Central memory CD4-positive, alpha-beta T cell (primary cell): ENCODE data around the gene MDN1.
"Not testable (repeated sequence)": the region's sequence is repeated elsewhere in the genome, so short reads cannot be mapped to it uniquely, and the experiment has no call there.

Experiments
- DNase-seq: peaks from one replicate; pipeline ENCODE4 v3.0.0; 2022
- total RNA-seq, 3 experiments: gene quantifications; one replicate each; lab custom pipeline; 2026; lab: John Stamatoyannopoulos, UW

Gene MDN1, protein sequence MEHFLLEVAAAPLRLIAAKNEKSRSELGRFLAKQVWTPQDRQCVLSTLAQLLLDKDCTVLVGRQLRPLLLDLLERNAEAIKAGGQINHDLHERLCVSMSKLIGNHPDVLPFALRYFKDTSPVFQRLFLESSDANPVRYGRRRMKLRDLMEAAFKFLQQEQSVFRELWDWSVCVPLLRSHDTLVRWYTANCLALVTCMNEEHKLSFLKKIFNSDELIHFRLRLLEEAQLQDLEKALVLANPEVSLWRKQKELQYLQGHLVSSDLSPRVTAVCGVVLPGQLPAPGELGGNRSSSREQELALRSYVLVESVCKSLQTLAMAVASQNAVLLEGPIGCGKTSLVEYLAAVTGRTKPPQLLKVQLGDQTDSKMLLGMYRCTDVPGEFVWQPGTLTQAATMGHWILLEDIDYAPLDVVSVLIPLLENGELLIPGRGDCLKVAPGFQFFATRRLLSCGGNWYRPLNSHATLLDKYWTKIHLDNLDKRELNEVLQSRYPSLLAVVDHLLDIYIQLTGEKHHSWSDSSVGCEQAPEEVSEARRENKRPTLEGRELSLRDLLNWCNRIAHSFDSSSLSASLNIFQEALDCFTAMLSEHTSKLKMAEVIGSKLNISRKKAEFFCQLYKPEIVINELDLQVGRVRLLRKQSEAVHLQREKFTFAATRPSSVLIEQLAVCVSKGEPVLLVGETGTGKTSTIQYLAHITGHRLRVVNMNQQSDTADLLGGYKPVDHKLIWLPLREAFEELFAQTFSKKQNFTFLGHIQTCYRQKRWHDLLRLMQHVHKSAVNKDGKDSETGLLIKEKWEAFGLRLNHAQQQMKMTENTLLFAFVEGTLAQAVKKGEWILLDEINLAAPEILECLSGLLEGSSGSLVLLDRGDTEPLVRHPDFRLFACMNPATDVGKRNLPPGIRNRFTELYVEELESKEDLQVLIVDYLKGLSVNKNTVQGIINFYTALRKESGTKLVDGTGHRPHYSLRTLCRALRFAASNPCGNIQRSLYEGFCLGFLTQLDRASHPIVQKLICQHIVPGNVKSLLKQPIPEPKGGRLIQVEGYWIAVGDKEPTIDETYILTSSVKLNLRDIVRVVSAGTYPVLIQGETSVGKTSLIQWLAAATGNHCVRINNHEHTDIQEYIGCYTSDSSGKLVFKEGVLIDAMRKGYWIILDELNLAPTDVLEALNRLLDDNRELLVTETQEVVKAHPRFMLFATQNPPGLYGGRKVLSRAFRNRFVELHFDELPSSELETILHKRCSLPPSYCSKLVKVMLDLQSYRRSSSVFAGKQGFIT (N-terminal part only)
- total RNA-seq: 402 to 425 (median 414) reads per million in 3 experiments

- peak; percentile 90 for DNase-seq
Observed at GRCh38 chr6:89819336-89820130, at the start of gene MDN1. Gene MDN1 (minus strand): TSS chr6:89819794. CDS start chr6:89819607, 187 bp downstream.

DNA sequence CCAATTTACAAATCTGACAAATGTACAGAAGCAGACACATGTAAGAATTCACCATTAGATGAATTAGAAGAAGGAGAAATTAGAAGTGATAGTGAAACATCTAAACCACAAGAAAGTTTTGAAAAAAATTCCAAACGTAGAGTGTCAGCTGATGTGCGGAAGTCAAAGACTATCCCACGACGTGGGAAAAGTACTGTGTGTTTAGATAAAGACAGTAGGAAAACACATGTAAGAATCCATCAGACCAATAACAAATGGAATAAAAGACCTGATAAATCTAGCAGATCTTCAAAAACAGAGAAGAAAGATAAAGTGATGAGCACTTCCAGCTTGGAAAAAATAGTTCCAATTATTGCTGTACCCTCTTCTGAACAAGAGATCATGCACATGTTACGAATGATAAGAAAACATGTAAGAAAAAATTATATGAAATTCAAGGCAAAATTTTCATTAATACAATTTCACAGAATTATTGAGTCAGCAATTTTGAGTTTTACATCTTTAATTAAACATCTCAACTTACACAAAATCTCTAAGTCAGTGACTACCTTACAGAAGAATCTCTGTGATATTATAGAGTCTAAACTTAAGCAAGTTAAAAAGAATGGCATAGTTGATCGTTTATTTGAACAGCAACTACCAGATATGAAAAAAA is 46.6 kb upstream of the MDN1 start:
- DNase-seq: no peak

DNA sequence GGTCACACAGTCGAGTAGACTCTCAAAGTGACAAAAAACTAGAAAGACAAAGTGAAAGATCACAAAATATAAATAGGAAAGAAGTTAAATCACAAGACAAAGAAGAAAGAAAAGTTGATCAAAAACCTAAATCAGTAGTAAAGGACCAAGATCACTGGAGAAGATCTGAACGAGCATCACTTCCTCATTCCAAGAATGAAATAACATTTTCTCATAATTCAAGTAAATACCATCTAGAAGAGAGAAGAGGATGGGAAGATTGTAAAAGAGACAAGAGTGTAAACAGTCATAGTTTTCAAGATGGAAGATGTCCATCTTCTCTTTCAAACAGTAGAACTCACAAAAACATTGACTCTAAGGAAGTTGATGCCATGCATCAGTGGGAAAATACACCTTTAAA is 43.1 kb upstream of the MDN1 start:
- no peak for DNase-seq

DNA sequence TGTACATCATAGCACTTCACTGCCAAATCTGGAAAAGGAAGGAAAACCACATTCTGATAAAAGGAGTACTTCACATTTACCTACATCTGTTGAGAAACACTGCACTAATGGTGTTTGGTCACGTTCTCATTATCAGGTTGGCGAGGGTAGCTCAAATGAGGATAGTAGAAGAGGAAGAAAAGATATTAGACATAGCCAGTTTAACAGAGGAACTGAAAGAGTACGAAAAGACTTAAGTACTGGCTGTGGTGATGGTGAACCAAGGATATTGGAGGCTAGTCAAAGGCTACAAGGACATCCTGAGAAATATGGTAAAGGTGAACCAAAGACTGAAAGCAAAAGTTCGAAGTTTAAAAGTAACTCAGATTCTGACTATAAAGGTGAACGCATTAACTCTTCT is 42.7 kb upstream of the MDN1 start:
- DNase-seq: no peak

DNA sequence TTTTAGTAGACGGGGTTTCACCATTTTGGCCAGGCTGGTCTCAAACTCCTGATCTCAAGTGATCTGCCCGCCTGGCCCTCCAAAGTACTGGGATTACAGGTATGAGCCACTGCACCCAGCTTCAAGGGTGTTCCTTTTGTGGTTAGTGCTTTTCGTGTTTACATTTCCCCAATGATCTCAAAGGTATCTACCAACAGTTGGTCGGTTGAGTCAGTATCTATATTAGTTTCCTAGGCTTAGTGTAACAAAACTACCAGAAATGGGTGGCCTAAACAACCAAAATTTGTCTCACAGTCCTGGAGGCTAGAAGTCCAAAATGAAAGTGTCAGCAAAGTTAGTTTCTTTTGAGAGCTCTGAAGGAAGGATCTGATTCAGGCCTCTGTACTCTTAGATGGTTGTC is 40.1 kb upstream of the MDN1 start:
- DNase-seq: no peak

GRCh38 chr6:89858041-89858440 is 38.4 kb upstream of the MDN1 start:
- DNase-seq: no peak

- no peak for DNase-seq
Observed at GRCh38 chr6:89853068-89853467, 33.5 kb upstream of the MDN1 start.

DNA sequence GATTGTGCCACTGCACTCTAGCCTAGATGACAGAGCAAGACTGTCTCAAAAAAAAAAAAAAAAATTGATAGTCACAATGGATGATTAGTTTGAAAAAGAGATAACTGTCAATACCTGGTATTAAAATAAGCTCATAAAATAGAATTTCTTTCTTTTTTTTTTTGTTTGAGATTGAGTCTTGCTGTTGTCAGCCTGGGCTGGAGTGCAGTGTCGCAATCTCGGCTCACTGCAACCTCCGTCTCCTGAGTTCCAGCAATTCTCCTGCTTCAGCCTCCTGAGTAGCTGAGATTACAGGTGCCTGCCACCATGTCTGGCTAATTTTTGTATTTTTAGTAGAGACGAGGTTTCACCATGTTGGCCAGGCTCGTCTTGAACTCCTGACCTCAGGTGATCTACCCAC is 27.9 kb upstream of the MDN1 start:
- not testable (repeated sequence) for DNase-seq

- no peak for DNase-seq
Observed at GRCh38 chr6:89843070-89843469, 23.5 kb upstream of the MDN1 start.

GRCh38 chr6:89842228-89842627 is 22.6 kb upstream of the MDN1 start:
- no peak for DNase-seq

GRCh38 chr6:89840538-89840937 is 20.9 kb upstream of the MDN1 start:
- no peak for DNase-seq

- no peak for DNase-seq
Observed at GRCh38 chr6:89836639-89837222, 17.1 kb upstream of the MDN1 start.

DNA sequence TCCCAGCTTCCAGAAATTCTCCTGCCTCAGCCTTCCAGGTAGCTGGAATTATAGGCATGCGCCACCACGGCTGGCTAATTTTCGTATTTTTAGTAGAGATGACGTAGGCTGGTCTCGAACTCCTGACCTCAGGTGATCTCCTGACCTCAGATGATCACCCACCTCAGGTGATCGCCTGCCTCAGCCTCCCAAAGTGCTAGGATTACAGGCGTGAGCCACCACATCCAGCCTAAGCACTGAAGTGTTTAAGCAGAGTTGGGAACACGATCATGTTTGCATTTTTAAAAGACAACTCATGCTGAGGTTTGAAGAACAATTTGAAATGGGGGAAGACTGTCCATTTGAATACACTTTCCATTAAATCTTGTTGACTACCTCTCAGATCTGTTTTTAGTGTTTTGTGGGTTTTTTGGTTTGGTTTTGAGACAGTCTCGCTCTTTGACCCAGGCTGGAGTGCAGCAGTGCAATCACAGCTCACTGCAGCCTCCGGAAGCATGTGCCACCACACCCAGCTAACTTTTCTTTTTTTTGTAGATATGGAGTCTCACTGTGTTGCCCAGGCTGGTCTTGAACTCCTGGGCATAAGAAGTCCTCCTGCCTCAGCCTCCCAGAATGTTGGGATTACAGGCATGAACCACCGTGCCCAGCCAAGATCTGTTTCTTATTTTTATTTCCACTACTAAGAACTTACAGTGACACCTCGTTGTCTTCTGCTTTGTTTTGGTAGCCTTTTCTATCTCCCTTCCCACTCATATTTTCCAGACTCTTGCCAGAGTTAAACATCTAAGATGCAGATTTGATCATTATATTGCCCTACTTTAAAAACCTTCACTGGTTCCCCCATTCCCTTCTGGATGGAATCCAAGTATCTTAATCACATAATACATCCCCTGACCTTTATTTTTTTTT is 15.5 kb upstream of the MDN1 start:
- peak; percentile 53 for DNase-seq

DNA sequence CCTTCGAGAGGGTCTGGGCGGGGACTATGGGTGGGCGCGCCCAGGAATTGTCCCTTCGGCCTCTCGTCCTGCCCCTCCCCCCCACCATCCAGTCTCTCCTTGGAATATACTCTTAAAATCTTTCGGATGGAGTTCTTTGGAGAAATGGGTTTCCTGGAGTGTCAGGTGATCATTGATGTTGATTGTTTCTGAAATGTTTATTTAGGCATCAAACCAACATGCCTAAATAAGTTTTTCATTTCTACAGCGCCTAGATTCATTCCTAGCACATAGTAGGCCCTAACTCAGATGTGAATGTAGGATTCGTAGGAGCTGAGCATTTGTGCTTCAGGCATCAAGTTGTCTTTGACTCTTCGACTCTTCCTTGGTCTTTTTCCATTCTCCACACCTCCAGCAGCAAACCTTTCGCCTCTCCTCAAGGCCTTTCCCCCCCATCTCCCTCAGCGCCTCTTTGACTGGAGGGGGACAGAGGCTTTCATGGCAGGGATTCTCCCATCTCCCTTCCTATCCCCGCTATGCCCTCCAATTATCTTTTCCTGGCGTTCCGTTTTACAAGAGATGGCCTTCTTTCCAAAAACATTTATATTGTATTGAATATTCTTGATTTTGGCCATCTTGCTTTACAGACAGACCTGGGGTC is 10.7 kb upstream of the MDN1 start:
- no peak for DNase-seq

DNA sequence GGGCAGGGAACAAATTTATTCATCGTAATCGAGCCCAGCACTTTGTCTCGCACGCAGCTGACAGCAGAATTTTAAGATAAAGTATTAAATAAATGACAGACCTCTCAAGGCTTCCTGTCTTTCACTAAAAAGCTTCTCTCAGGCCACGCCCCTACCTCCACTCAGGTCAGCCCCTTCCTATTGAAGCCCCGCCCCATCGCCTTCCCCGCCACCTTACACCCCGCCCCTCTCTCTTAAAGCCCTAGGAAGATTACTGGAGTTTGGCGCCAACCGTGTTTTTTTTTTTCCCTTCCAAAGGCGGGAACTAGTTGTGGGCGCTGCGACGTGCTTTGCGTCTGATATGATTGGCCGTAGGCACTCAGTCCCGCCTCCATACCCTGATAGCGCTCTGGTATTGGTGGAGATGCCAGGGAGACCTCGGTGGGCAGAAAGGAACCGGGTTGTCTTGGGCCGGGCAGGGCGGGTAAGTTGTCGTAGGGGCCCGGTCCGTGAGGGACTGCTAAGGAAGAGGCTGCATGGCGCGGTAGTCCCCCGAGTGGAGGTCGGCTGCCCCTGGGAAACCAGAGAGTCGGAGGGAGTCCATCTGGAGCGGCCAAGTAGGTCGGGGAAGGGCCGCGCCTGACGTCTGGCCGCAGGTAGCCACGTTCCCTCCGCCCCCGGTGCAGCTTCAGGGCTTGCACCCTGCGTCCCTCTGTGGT is 10.0 kb upstream of the MDN1 start, which contains the start of gene CASP8AP2:
Gene CASP8AP2, plus strand, starts transcription at position 409 of the 698 bp plus-strand sequence.
- peak; percentile 97 for DNase-seq

DNA sequence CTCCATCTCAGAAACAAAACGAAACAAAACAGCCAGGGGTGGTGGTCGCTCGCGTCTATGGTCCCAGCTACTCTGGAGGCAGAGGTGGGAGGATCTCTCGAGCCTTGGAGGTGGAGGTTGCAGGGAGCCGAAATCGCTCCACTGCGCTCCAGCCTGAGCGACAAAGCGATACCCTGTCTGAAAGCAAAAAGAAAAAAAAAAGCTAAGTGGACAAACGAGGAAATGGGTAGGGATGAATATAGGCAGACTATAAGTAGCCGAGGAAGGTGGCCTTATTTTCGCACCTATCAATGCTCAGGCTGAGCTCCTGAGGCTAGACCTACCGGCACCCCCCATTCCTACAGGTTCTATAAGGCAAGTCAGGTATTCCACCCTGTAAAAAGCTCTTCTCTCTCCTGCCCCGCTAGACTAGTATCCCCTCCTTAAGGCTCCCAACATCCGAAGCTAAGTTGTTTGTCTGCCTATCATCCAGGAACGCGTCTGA is 9.4 kb upstream of the MDN1 start:
- no peak for DNase-seq

- not testable (repeated sequence) for DNase-seq
Observed at GRCh38 chr6:89828475-89828987, 8.9 kb upstream of the MDN1 start.

DNA sequence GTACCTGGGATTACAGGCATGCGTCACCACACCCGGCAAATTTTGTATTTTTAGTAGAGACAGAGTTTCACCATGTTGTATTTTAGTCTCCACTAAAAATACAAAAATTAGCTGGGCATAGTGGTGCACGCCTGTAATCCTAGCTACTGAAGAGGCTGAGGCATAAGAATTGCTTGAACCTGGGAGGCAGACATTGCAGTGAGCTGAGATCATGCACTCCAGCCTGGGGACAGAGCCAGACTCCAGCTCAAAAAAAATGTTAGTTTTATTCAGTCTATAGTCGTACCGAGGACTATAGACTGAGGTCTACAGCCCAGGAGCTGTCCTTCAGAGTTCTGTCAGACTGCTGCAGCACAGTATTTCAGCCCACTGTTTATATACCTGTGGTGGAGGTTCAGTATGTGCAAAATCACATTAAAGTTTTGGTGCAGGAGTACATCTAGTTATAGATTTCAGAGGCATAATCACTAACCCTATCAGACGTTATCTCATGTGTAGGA is 6.5 kb upstream of the MDN1 start:
- DNase-seq: no peak
